Measurements from ENCODE around the gene SSH2. TPM values are rescaled to one million over a fixed set of nuclear protein-coding genes. Genes with fewer than 3 reads are reported as not detected.

Gene SSH2
- total RNA-seq, 2 donors from 2014 or later, result 36.1 to 36.8 TPM

DNA sequence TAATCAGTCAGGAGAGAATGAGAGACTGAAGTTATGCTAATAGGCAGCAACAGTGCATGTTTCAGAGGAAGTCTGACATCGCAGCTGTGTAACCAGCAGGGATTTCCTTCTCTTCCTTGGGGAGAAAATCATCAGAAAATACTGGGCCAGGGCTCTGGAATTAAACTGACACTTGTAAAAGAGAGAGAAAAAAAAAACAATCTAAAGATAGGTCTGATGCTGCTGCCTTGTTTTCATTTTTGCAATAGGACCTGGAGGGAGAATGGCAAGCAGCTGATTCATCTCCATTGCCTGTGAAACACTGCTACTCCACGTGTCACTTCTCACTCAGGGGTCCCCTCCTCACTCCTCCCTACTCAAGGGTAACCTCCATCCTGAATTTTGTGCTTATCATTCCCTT lies 289.6 kb downstream of the SSH2 start:
- Histone ChIP-seq H3K4me3 (no peak overlapping the region), H3K4me1 (peaks cover 0 to 67% of the 10 kb centered on the region in 2 donors), H3K27ac (peak overlapping the region; percentile 77 to 86), H3K27me3 (no peaks in the 10 kb centered on the region), H3K36me3 (peaks cover 14% of the 10 kb centered on the region), H3K9me3 (no peaks in the 10 kb centered on the region)
- TF ChIP-seq, protein P1, sequence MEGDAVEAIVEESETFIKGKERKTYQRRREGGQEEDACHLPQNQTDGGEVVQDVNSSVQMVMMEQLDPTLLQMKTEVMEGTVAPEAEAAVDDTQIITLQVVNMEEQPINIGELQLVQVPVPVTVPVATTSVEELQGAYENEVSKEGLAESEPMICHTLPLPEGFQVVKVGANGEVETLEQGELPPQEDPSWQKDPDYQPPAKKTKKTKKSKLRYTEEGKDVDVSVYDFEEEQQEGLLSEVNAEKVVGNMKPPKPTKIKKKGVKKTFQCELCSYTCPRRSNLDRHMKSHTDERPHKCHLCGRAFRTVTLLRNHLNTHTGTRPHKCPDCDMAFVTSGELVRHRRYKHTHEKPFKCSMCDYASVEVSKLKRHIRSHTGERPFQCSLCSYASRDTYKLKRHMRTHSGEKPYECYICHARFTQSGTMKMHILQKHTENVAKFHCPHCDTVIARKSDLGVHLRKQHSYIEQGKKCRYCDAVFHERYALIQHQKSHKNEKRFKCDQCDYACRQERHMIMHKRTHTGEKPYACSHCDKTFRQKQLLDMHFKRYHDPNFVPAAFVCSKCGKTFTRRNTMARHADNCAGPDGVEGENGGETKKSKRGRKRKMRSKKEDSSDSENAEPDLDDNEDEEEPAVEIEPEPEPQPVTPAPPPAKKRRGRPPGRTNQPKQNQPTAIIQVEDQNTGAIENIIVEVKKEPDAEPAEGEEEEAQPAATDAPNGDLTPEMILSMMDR (IDR thresholded peaks at IDR 0.05), result no peak
- DNase-seq (ENCODE audit: low spot score), result no peak

DNA sequence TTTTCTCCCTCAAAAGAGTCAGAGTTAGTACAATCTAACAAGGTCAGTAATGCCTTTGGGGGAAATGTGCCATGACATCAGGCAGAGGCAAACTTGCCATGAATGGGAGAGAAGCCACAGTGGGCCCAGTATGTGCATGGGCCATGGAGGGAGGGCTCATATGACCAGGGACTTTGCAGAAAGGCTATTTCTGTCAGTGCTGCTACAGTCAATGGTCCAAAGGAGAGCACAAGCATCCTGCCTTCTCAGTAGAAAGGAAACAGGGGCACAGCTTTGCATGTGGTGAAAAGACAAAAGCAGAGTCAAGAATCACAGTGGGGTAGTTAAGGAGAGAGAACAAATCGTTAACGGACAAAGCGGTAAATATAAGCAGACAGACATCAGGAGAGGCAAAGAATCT lies 296.1 kb downstream of the SSH2 start:
- peak; percentile 0 for DNase-seq (ENCODE audit: low spot score)
- Histone ChIP-seq H3K4me1 (peaks cover 0 to 6% of the 10 kb centered on the region in 2 donors), H3K27me3 (no peaks in the 10 kb centered on the region)

DNA sequence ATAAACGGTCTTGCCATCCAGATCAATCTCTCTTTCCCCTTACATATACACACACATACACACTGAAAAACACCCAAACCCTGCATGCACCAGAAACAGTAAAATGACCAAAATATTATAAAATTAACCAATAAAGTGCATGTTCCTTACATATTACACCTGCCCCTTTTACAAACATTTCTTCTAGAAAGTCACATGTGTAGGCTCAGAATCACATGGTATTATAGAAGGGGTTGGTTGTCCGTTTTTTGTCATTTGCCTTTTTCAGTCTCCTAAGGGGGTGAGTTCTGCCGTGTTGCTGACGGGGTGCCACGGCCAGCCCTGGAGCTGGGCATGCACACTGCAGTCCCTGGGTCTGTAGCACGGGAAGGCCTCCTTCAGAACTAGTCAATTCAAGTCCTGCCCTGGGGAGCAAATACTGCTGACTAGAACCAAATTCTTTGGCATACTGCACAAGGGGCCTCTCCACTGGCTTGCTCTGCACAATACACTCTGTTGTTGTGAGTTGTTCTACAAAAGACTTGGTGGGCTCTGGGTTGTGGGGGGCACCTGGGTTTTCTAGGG lies 299.3 kb downstream of the SSH2 start:
- peaks cover 58% of the 10 kb centered on the region for H3K36me3 ChIP-seq

More for the DNA sequence above, 296.1 kb downstream of the SSH2 start:
- Histone ChIP-seq H3K4me3 (no peak overlapping the region), H3K9me3 (no peaks in the 10 kb centered on the region), H3K36me3 (peaks cover 69% of the 10 kb centered on the region), H3K27ac (no peak overlapping the region)
- TF ChIP-seq, protein P1 (IDR thresholded peaks at IDR 0.05), result no peak

DNA sequence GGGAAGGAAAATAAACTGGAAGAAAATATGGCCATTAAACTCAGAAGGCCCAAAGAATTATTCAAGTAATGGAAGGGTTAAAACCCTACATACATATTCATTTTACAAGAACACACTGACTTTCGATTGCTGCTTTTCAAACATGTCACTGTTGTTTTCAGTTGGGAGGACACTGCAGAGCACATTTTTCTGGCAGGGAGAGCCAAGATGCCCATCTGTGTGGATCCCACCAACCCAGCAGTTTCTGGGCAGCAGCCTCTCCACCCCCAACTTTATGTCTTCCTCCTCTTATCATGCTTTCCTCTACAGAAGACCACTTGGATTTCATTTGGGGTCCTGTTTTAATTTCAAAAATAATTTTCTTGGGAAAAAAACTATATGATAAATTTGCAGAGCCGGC lies 300.2 kb downstream of the SSH2 start:
- Histone ChIP-seq H3K4me3 (no peak overlapping the region), H3K9me3 (no peaks in the 10 kb centered on the region), H3K4me1 (peaks cover 0 to 16% of the 10 kb centered on the region in 2 donors), H3K27ac (no peak overlapping the region), H3K36me3 (peaks cover 49% of the 10 kb centered on the region), H3K27me3 (no peaks in the 10 kb centered on the region)
- TF ChIP-seq, protein P1 (IDR thresholded peaks at IDR 0.05), result no peak
- no peak for DNase-seq (ENCODE audit: low spot score)

More for the DNA sequence above, 299.3 kb downstream of the SSH2 start:
- H3K9me3 ChIP-seq, result no peaks in the 10 kb centered on the region
- no peaks in the 10 kb centered on the region for H3K27me3 ChIP-seq
- H3K27ac ChIP-seq, result no peak overlapping the region
- DNase-seq (ENCODE audit: low spot score), result no peak
- peaks cover 0 to 15% of the 10 kb centered on the region in 2 donors for H3K4me1 ChIP-seq
- H3K4me3 ChIP-seq, result no peak overlapping the region
- TF ChIP-seq, protein P1 (IDR thresholded peaks at IDR 0.05), result no peak

DNA sequence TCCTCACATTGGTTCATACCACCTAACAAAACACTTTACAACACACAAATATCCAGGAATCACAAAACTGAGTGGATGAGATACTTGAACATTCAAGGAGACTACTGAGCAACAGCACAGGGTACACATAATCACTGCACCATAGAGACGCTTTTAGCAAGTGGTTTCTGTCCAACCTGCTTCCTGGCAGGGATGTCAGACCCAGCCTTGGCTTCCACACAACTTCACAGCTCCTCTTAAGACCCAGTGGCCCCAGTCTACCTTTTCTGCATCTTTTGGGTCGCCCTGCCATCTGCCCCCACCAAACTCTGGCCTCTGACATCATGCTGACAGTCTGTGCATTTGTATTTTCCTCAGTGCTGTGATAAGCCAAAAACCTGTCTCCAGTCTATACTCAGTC lies 301.4 kb downstream of the SSH2 start:
- Histone ChIP-seq H3K27me3 (no peaks in the 10 kb centered on the region), H3K27ac (peak overlapping the region in 1 of 2 donors; percentile 65), H3K4me1 (peaks cover 0 to 21% of the 10 kb centered on the region in 2 donors), H3K4me3 (no peak overlapping the region), H3K9me3 (no peaks in the 10 kb centered on the region), H3K36me3 (peaks cover 37% of the 10 kb centered on the region)
- TF ChIP-seq, protein P1 (IDR thresholded peaks at IDR 0.05), result no peak
- DNase-seq (ENCODE audit: low spot score), result no peak

DNA sequence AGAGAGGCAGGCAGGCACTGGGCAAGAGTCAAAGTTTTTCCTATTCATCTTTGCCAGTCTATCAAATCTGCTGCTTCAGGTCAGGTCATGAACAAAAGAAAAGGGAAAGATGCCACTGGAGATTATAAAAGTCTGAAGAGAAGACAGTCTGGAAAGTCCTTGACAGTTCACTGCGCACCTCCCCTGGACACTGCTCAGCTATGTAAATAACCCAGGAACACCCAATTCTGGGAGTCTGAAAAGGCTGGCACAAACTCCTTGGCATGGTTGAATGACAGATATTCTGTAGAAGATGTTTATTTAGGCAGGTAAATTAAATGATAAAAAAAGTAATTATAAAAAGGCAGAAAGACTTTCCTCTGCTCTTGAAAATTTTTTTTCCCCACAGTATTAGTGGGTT lies 302.1 kb downstream of the SSH2 start:
- no peak for DNase-seq (ENCODE audit: low spot score)
- peaks cover 0 to 27% of the 10 kb centered on the region in 2 donors for H3K4me1 ChIP-seq
- peaks cover 34% of the 10 kb centered on the region for H3K36me3 ChIP-seq
- no peaks in the 10 kb centered on the region for H3K9me3 ChIP-seq
- H3K27ac ChIP-seq, result peak overlapping the region in 1 of 2 donors; percentile 65
- TF ChIP-seq, protein P1 (IDR thresholded peaks at IDR 0.05), result no peak
- no peaks in the 10 kb centered on the region for H3K27me3 ChIP-seq
- H3K4me3 ChIP-seq, result no peak overlapping the region

Measured in right atrium auricular region (tissue), 2 donors.